H9 (cell line): ENCODE data around the gene NPAS2. TPM values are rescaled to one million over a fixed set of nuclear protein-coding genes. Genes with fewer than 3 reads are reported as not detected.

Experiments used
- DNase-seq: peaks from one replicate; pipeline ENCODE4 v3.0.0-alpha.2; 2017
- H2AFZ ChIP-seq: one replicate; pipeline ENCODE4 v1.6.1; 2013; ENCODE audit warnings: mild to moderate bottlenecking, low read length, control low read depth, moderate library complexity
- H2AK5ac ChIP-seq: 2 replicates; pipeline ENCODE4 v1.6.1; 2013; ENCODE audit warnings: low read length, control low read depth, mixed read lengths; ENCODE audit not compliant: insufficient read length
- H2BK120ac ChIP-seq: one replicate; pipeline ENCODE4 v1.6.1; 2013; ENCODE audit warnings: low read depth, mild to moderate bottlenecking, low read length, control low read depth, inconsistent platforms; ENCODE audit not compliant: poor library complexity, severe bottlenecking
- H2BK12ac ChIP-seq: 2 replicates; pipeline ENCODE4 v1.6.1; 2013; ENCODE audit warnings: low read length, control low read depth, mixed read lengths, low read depth; ENCODE audit not compliant: insufficient read length
- H2BK15ac ChIP-seq: 2 replicates; pipeline ENCODE4 v1.6.1; 2013; ENCODE audit warnings: low read depth, low read length, control low read depth
- H2BK20ac ChIP-seq: one replicate; pipeline ENCODE4 v1.6.1; 2013; ENCODE audit warnings: low read depth, mild to moderate bottlenecking, low read length, control low read depth, inconsistent platforms; ENCODE audit not compliant: poor library complexity, severe bottlenecking
- H2BK5ac ChIP-seq: 2 replicates; pipeline ENCODE4 v1.6.1; 2013; ENCODE audit warnings: low read length, control low read depth, mixed read lengths; ENCODE audit not compliant: insufficient read length
- H3K14ac ChIP-seq: 2 replicates; pipeline ENCODE4 v1.6.1; 2013; ENCODE audit warnings: low read length, control low read depth; ENCODE audit not compliant: insufficient read depth
- H3K18ac ChIP-seq: 2 replicates; pipeline ENCODE4 v1.6.1; 2013; ENCODE audit warnings: low read depth, mild to moderate bottlenecking, mixed read lengths, low read length, control low read depth; ENCODE audit not compliant: insufficient read length
- H3K23ac ChIP-seq: 2 replicates; pipeline ENCODE4 v1.6.1; 2013; ENCODE audit warnings: low read length, control low read depth, mixed read lengths, low read depth; ENCODE audit not compliant: insufficient read length
- H3K23me2 ChIP-seq: 2 replicates; pipeline ENCODE4 v1.6.1; 2013; ENCODE audit warnings: low read depth, mild to moderate bottlenecking, mixed read lengths, low read length, control low read depth; ENCODE audit not compliant: insufficient read length, poor library complexity, severe bottlenecking
- H3K27ac ChIP-seq: 2 replicates; pipeline ENCODE4 v1.5.1; 2013; ENCODE audit warnings: low read length, control low read depth, mixed read lengths, low read depth; ENCODE audit not compliant: insufficient read length
- H3K27me3 ChIP-seq: 2 replicates; pipeline ENCODE4 v1.6.1; 2013; ENCODE audit warnings: low read length, control low read depth, inconsistent platforms; ENCODE audit not compliant: insufficient read depth
- H3K4ac ChIP-seq: 2 replicates; pipeline ENCODE4 v1.6.1; 2013; ENCODE audit warnings: low read depth, mild to moderate bottlenecking, control low read depth, inconsistent platforms, low read length, moderate library complexity
- H3K4me1 ChIP-seq: 2 replicates; pipeline ENCODE4 v1.6.1; 2013; ENCODE audit warnings: low read length, control low read depth, inconsistent platforms; ENCODE audit not compliant: insufficient read depth
- H3K4me2 ChIP-seq: 2 replicates; pipeline ENCODE4 v1.6.1; 2013; ENCODE audit warnings: low read length, control low read depth, mixed read lengths; ENCODE audit not compliant: insufficient read length, insufficient read depth
- H3K56ac ChIP-seq: 2 replicates; pipeline ENCODE4 v1.6.1; 2013; ENCODE audit warnings: low read depth, mild to moderate bottlenecking, mixed read lengths, low read length, control low read depth; ENCODE audit not compliant: insufficient read length
- H3K79me1 ChIP-seq: 2 replicates; pipeline ENCODE4 v1.6.1; 2013; ENCODE audit warnings: low read depth, mild to moderate bottlenecking, moderate library complexity, low read length, control low read depth, inconsistent platforms; ENCODE audit not compliant: insufficient read depth, poor library complexity, severe bottlenecking
- H3K79me2 ChIP-seq: 2 replicates; pipeline ENCODE4 v1.6.1; 2013; ENCODE audit warnings: low read length, control low read depth, inconsistent platforms; ENCODE audit not compliant: insufficient read depth
- H3K9ac ChIP-seq: 2 replicates; pipeline ENCODE4 v1.6.1; 2013; ENCODE audit warnings: low read length, control low read depth, mixed read lengths; ENCODE audit not compliant: insufficient read length; ENCODE audit errors: extremely low read depth
- H3K9me3 ChIP-seq: one replicate; pipeline ENCODE4 v1.6.1; 2013; ENCODE audit warnings: low read depth, low read length, inconsistent platforms; ENCODE audit not compliant: control insufficient read depth
- H3T11ph ChIP-seq: one replicate; pipeline ENCODE4 v1.6.1; 2013; ENCODE audit warnings: mild to moderate bottlenecking, low read length, control low read depth, inconsistent platforms
- H4K20me1 ChIP-seq: one replicate; pipeline ENCODE4 v1.6.1; 2013; ENCODE audit not compliant: control insufficient read depth, insufficient read length, insufficient read depth
- H4K5ac ChIP-seq: 2 replicates; pipeline ENCODE4 v1.6.1; 2013; ENCODE audit warnings: low read depth, mild to moderate bottlenecking, mixed read lengths, low read length, control low read depth; ENCODE audit not compliant: insufficient read length
- H4K8ac ChIP-seq: replicated peaks from 2 replicates; pipeline ENCODE4 v1.6.1; 2013; ENCODE audit warnings: low read length, control low read depth, mixed read lengths, low read depth; ENCODE audit not compliant: insufficient read length
- H4K91ac ChIP-seq: 2 replicates; pipeline ENCODE4 v1.6.1; 2013; ENCODE audit warnings: low read depth, mild to moderate bottlenecking, moderate library complexity, mixed read lengths, low read length, control low read depth; ENCODE audit not compliant: insufficient read length
- H3K27ac Mint-ChIP-seq, 3 experiments: 2 replicates in 2 of 3; 3 replicates in 1 of 3; pipeline ENCODE4 v1.8.0; 2020 to 2021; ENCODE audit warnings: mixed read lengths in 3 of 3, mild to moderate bottlenecking in 1 of 3, moderate library complexity in 1 of 3
- H3K27me3 Mint-ChIP-seq: 2 replicates; pipeline ENCODE4 v1.8.0; 2021; ENCODE audit warnings: low read depth, mild to moderate bottlenecking, moderate library complexity, mixed read lengths
- H3K36me3 Mint-ChIP-seq, 3 experiments: 2 replicates in 2 of 3; 3 replicates in 1 of 3; pipeline ENCODE4 v1.8.0; 2020 to 2021; ENCODE audit warnings: low read depth in 3 of 3, mixed read lengths in 3 of 3; ENCODE audit not compliant: insufficient read depth in 1 of 3
- H3K4me1 Mint-ChIP-seq, 2 experiments: 2 replicates each; pipeline ENCODE4 v1.8.0; 2020; ENCODE audit warnings: mixed read lengths in 2 of 2
- H3K4me3 Mint-ChIP-seq, 2 experiments: 2 replicates in 1 of 2; 3 replicates in 1 of 2; pipeline ENCODE4 v1.8.0; 2020 to 2021; ENCODE audit warnings: mild to moderate bottlenecking in 2 of 2, mixed read lengths in 2 of 2, moderate library complexity in 1 of 2
- H3K9me3 Mint-ChIP-seq, 2 experiments: 2 replicates in 1 of 2; 3 replicates in 1 of 2; pipeline ENCODE4 v1.8.0; 2020; ENCODE audit warnings: mild to moderate bottlenecking in 2 of 2, mixed read lengths in 2 of 2, moderate library complexity in 1 of 2
- WGBS: extraction: QIAGEN DNeasy Blood & Tissue Kit; methylation state at CpG from one replicate; pipeline ENCODE4 v1.1.7; 2013; ENCODE audit warnings: missing lambda C conversion rate, low lambda C conversion rate, mixed read lengths; ENCODE audit not compliant: insufficient read length; ENCODE audit errors: extremely low coverage; 5-methylcytosine and 5-hydroxymethylcytosine counted together
- total RNA-seq: library from RNA; stranded (reverse); gene quantifications from 2 replicates; pipeline ENCODE4 v1.2.1, GENCODE V29; 2021
- TF ChIP-seq, protein P1 (sequence below): fragments of 200-600 bp; sonication (generic); conservative IDR thresholded peaks from 3 replicates; pipeline ENCODE4 v1.8.0; 2021; ENCODE audit warnings: antibody characterized with exemption, mild to moderate bottlenecking

Gene NPAS2
- total RNA-seq, 1 experiment from 2014 or later = 1.3 TPM

DNA sequence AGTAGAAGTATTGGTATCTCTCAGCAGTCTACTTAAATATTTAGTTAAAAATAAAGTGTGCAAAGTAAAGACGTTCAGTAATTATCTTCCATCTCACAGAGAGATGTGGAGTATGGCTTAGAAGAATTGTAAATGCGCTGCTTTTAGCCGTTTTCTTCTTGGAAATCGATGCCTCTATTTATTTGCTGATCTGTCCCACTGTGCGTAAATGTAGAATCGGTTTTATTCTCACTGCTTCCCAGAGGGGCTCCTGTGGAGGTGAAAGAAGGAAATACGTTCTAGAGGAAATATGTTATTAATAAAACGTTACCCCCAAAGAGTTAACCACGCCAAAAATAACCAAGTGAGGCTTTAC, 1.9 kb downstream of the NPAS2 start:
- Mint-ChIP-seq H3K4me1 (peaks cover 11 to 35% of the 10 kb centered on the region in 2 experiments), H3K27me3 (peaks cover 73% of the 10 kb centered on the region), H3K9me3 (no peaks in the 10 kb centered on the region; a peak in 1 of 5 replicates), H3K27ac (no peak overlapping the region), H3K4me3 (no peak overlapping the region; a peak in 1 of 5 replicates), H3K36me3 (no peaks in the 10 kb centered on the region)
- Histone ChIP-seq H3K9me3 (no peaks in the 10 kb centered on the region), H4K91ac (no peak overlapping the region), H2BK5ac (no peak overlapping the region), H3K4ac (no peak overlapping the region), H2BK20ac (no peak overlapping the region), H3K56ac (no peak overlapping the region), H2AK5ac (no peak overlapping the region), H4K8ac (no peak overlapping the region), H3K27me3 (peaks cover 28% of the 10 kb centered on the region), H3K9ac (no peak overlapping the region), H2BK120ac (no peak overlapping the region), H3K27ac (no peak overlapping the region), H3K4me1 (peaks cover 3% of the 10 kb centered on the region; the same call in 1 of the 2 replicates), H3K79me2 (no peaks in the 10 kb centered on the region), H3K18ac (no peak overlapping the region), H3T11ph (no peak overlapping the region), H4K20me1 (no peaks in the 10 kb centered on the region), H4K5ac (no peak overlapping the region), H2AFZ (no peak overlapping the region), H2BK12ac (no peak overlapping the region), H2BK15ac (no peak overlapping the region), H3K14ac (no peak overlapping the region), H3K23ac (no peak overlapping the region), H3K79me1 (no peaks in the 10 kb centered on the region), H3K4me2 (no peak overlapping the region), H3K23me2 (peaks cover 23% of the 10 kb centered on the region)
- WGBS = no CpG with 5 or more reads among the region's 9 CpGs
- DNase-seq = no peak
- TF ChIP-seq, protein P1, sequence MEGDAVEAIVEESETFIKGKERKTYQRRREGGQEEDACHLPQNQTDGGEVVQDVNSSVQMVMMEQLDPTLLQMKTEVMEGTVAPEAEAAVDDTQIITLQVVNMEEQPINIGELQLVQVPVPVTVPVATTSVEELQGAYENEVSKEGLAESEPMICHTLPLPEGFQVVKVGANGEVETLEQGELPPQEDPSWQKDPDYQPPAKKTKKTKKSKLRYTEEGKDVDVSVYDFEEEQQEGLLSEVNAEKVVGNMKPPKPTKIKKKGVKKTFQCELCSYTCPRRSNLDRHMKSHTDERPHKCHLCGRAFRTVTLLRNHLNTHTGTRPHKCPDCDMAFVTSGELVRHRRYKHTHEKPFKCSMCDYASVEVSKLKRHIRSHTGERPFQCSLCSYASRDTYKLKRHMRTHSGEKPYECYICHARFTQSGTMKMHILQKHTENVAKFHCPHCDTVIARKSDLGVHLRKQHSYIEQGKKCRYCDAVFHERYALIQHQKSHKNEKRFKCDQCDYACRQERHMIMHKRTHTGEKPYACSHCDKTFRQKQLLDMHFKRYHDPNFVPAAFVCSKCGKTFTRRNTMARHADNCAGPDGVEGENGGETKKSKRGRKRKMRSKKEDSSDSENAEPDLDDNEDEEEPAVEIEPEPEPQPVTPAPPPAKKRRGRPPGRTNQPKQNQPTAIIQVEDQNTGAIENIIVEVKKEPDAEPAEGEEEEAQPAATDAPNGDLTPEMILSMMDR = no peak
